ENCODE data around the gene TAGAP.

Gene TAGAP

GRCh38 chr6:159068904-159069578 is 24.2 kb upstream of the TAGAP start:
- no peak for DNase-seq

GRCh38 chr6:159067334-159067733 is 22.5 kb upstream of the TAGAP start:
- no peak for DNase-seq

- no peak for DNase-seq
Observed at GRCh38 chr6:159066483-159066882, 21.7 kb upstream of the TAGAP start.

GRCh38 chr6:159065759-159066329 is 21.1 kb upstream of the TAGAP start:
- DNase-seq, result no peak

- DNase-seq, result no peak
Observed at GRCh38 chr6:159065091-159065490, 20.3 kb upstream of the TAGAP start.

GRCh38 chr6:159064477-159064876 is 19.7 kb upstream of the TAGAP start:
- DNase-seq, result no peak

- DNase-seq, result no peak
Observed at GRCh38 chr6:159063549-159063948, 18.8 kb upstream of the TAGAP start.

- no peak for DNase-seq
Observed at GRCh38 chr6:159062976-159063375, 18.2 kb upstream of the TAGAP start.

GRCh38 chr6:159062564-159062945 is 17.8 kb upstream of the TAGAP start:
- DNase-seq, result no peak

GRCh38 chr6:159061805-159062563 is 17.2 kb upstream of the TAGAP start:
- DNase-seq, result no peak

- no peak for DNase-seq
Observed at GRCh38 chr6:159061146-159061545, 16.4 kb upstream of the TAGAP start.

- DNase-seq, result no peak
Observed at GRCh38 chr6:159059885-159060506, 15.2 kb upstream of the TAGAP start.

- no peak for DNase-seq
Observed at GRCh38 chr6:159059141-159059540, 14.3 kb upstream of the TAGAP start.

- DNase-seq, result no peak
Observed at GRCh38 chr6:159056899-159057298, 12.1 kb upstream of the TAGAP start.

GRCh38 chr6:159056432-159056831 is 11.6 kb upstream of the TAGAP start:
- no peak for DNase-seq

- no peak for DNase-seq
Observed at GRCh38 chr6:159056003-159056402, 11.2 kb upstream of the TAGAP start.

GRCh38 chr6:159053781-159054398 is 9.1 kb upstream of the TAGAP start:
- no peak for DNase-seq

- no peak for DNase-seq
Observed at GRCh38 chr6:159052720-159053119, 7.9 kb upstream of the TAGAP start.

GRCh38 chr6:159047891-159048685 is 3.3 kb upstream of the TAGAP start:
- DNase-seq, result no peak

GRCh38 chr6:159045801-159046200 is 1.0 kb upstream of the TAGAP start:
- DNase-seq, result no peak

GRCh38 chr6:159043947-159044346 is 844 bp downstream of the TAGAP start:
- no peak for DNase-seq

- DNase-seq, result no peak
Observed at GRCh38 chr6:159043251-159043650, 1.5 kb downstream of the TAGAP start.

- no peak for DNase-seq
Observed at GRCh38 chr6:159042826-159043181, 2.0 kb downstream of the TAGAP start.

All from NCI-H1930 (cell line).